HUES64 (cell line): Measurements from ENCODE around the gene ZNF133.
"Not testable (repeated sequence)": the region's sequence is repeated elsewhere in the genome, so short reads cannot be mapped to it uniquely, and the experiment has no call there.

ENCODE experiments used
- H3K27ac ChIP-seq: 2 replicates; pipeline ENCODE4 v1.7.0; 2013; ENCODE audit warnings: low read depth, low read length, inconsistent platforms
- H3K27me3 ChIP-seq: 2 replicates; pipeline ENCODE4 v1.6.1; 2013; ENCODE audit warnings: mild to moderate bottlenecking, low read length; ENCODE audit not compliant: insufficient read depth
- H3K36me3 ChIP-seq: 2 replicates; pipeline ENCODE4 v1.6.1; 2013; ENCODE audit warnings: mild to moderate bottlenecking, low read length; ENCODE audit not compliant: insufficient read depth
- H3K4me1 ChIP-seq: 2 replicates; pipeline ENCODE4 v1.6.1; 2013; ENCODE audit warnings: mild to moderate bottlenecking, low read length, moderate library complexity; ENCODE audit not compliant: insufficient read depth
- H3K4me3 ChIP-seq: 2 replicates; pipeline ENCODE4 v1.5.1; 2013; ENCODE audit warnings: mild to moderate bottlenecking, low read length, moderate library complexity
- H3K9ac ChIP-seq: 2 replicates; pipeline ENCODE4 v1.6.1; 2013; ENCODE audit warnings: mild to moderate bottlenecking, low read depth, low read length
- H3K9me3 ChIP-seq: 2 replicates; pipeline ENCODE4 v1.6.1; 2013; ENCODE audit warnings: low read depth, low read length; ENCODE audit not compliant: insufficient read depth
- WGBS: fragments of 150-250, 120-280 bp; methylation state at CpG from one replicate; pipeline ENCODE4 v1.1.7; 2013; ENCODE audit warnings: missing lambda C conversion rate; 5-methylcytosine and 5-hydroxymethylcytosine counted together

Gene ZNF133

GRCh38 chr20:18316166-18316565 is 27.8 kb downstream of the ZNF133 start:
- H3K4me1 ChIP-seq = no peaks in the 10 kb centered on the region
- no peak overlapping the region for H3K9ac ChIP-seq
- no peaks in the 10 kb centered on the region for H3K27me3 ChIP-seq
- H3K9me3 ChIP-seq = no peaks in the 10 kb centered on the region
- 97% methylated on average over 14 of the region's 15 CpGs for WGBS
- peaks cover 29% of the 10 kb centered on the region for H3K36me3 ChIP-seq
- no peak overlapping the region for H3K27ac ChIP-seq
- no peak overlapping the region for H3K4me3 ChIP-seq

GRCh38 chr20:18321316-18321715 is 33.0 kb downstream of the ZNF133 start:
- Histone ChIP-seq H3K9ac (no peak overlapping the region), H3K27me3 (no peaks in the 10 kb centered on the region), H3K36me3 (peaks cover 11% of the 10 kb centered on the region), H3K27ac (no peak overlapping the region), H3K4me1 (peaks cover 38% of the 10 kb centered on the region), H3K4me3 (no peak overlapping the region), H3K9me3 (no peaks in the 10 kb centered on the region)

GRCh38 chr20:18321976-18322950 is 33.9 kb downstream of the ZNF133 start:
- Histone ChIP-seq H3K36me3 (peaks cover 2% of the 10 kb centered on the region; the same call in 1 of the 2 replicates), H3K9ac (no peak overlapping the region), H3K4me3 (no peak overlapping the region), H3K9me3 (peaks cover 5% of the 10 kb centered on the region), H3K4me1 (peaks cover 38% of the 10 kb centered on the region), H3K27ac (peak overlapping the region; percentile 96; the same call in 1 of the 2 replicates), H3K27me3 (no peaks in the 10 kb centered on the region)
- WGBS = 88% methylated on average over 10 of the region's 10 CpGs

GRCh38 chr20:18323705-18324104 is 35.4 kb downstream of the ZNF133 start:
- H3K27ac ChIP-seq = peak overlapping the region; percentile 96
- H3K27me3 ChIP-seq = no peaks in the 10 kb centered on the region
- H3K4me3 ChIP-seq = peak overlapping the region; percentile 27; the same call in 1 of the 2 replicates
- WGBS = 6% methylated on average over 4 of the region's 4 CpGs
- 0 out of 2 replicates have a peak, but pooled peaks cover 4% of the 10 kb centered on the region for H3K36me3 ChIP-seq
- peak overlapping the region; percentile 61 for H3K9ac ChIP-seq
- peaks cover 38% of the 10 kb centered on the region for H3K4me1 ChIP-seq
- H3K9me3 ChIP-seq = peaks cover 18% of the 10 kb centered on the region

- H3K9ac ChIP-seq = peak overlapping the region; percentile 33
- WGBS = 49% methylated on average over 3 of the region's 3 CpGs
- H3K36me3 ChIP-seq = 0 out of 2 replicates have a peak, but pooled peaks cover 4% of the 10 kb centered on the region
- peak overlapping the region; percentile 96 for H3K27ac ChIP-seq
- no peak overlapping the region for H3K4me3 ChIP-seq
- peaks cover 38% of the 10 kb centered on the region for H3K4me1 ChIP-seq
- H3K9me3 ChIP-seq = peaks cover 20% of the 10 kb centered on the region
- no peaks in the 10 kb centered on the region for H3K27me3 ChIP-seq
Measured at GRCh38 chr20:18324596-18325089, 36.3 kb downstream of the ZNF133 start.

GRCh38 chr20:18326990-18327389 is 38.7 kb downstream of the ZNF133 start:
- H3K9ac ChIP-seq = no peak overlapping the region
- H3K27ac ChIP-seq = no peak overlapping the region
- no peaks in the 10 kb centered on the region for H3K27me3 ChIP-seq
- peaks cover 33% of the 10 kb centered on the region for H3K4me1 ChIP-seq
- H3K36me3 ChIP-seq = 0 out of 2 replicates have a peak, but pooled peaks cover 4% of the 10 kb centered on the region
- H3K9me3 ChIP-seq = peaks cover 32% of the 10 kb centered on the region
- WGBS = 100% methylated on average over 1 of the region's 2 CpGs
- no peak overlapping the region for H3K4me3 ChIP-seq

- peaks cover 42% of the 10 kb centered on the region for H3K9me3 ChIP-seq
- no peaks in the 10 kb centered on the region for H3K27me3 ChIP-seq
- H3K4me3 ChIP-seq = no peak overlapping the region
- H3K9ac ChIP-seq = no peak overlapping the region
- 100% methylated on average over 2 of the region's 2 CpGs for WGBS
- no peaks in the 10 kb centered on the region for H3K4me1 ChIP-seq
- H3K36me3 ChIP-seq = 0 out of 2 replicates have a peak, but pooled peaks cover 4% of the 10 kb centered on the region
- H3K27ac ChIP-seq = no peak overlapping the region
Measured at GRCh38 chr20:18331694-18332093, 43.4 kb downstream of the ZNF133 start.

GRCh38 chr20:18349749-18350148 is 61.4 kb downstream of the ZNF133 start:
- not testable (repeated sequence) for H3K4me3 ChIP-seq, H3K9ac ChIP-seq, H3K27me3 ChIP-seq, H3K27ac ChIP-seq, H3K36me3 ChIP-seq, H3K4me1 ChIP-seq, H3K9me3 ChIP-seq
- WGBS = 64% methylated on average over 3 of the region's 3 CpGs

- peaks cover 9% of the 10 kb centered on the region; the same call in 1 of the 2 replicates for H3K9me3 ChIP-seq
- no peak overlapping the region for H3K9ac ChIP-seq
- no peak overlapping the region for H3K27ac ChIP-seq
- no peaks in the 10 kb centered on the region for H3K36me3 ChIP-seq
- H3K27me3 ChIP-seq = no peaks in the 10 kb centered on the region
- no peaks in the 10 kb centered on the region for H3K4me1 ChIP-seq
- H3K4me3 ChIP-seq = no peak overlapping the region
- 94% methylated on average over 1 of the region's 1 CpG for WGBS
Measured at GRCh38 chr20:18359854-18360253, 71.5 kb downstream of the ZNF133 start.

GRCh38 chr20:18360635-18361034 is 72.3 kb downstream of the ZNF133 start:
- no peak overlapping the region for H3K27ac ChIP-seq
- no peaks in the 10 kb centered on the region for H3K27me3 ChIP-seq
- no peak overlapping the region for H3K4me3 ChIP-seq
- no peaks in the 10 kb centered on the region for H3K4me1 ChIP-seq
- 45% methylated on average over 1 of the region's 1 CpG for WGBS
- H3K36me3 ChIP-seq = no peaks in the 10 kb centered on the region
- no peak overlapping the region for H3K9ac ChIP-seq
- peaks cover 2% of the 10 kb centered on the region; the same call in 1 of the 2 replicates for H3K9me3 ChIP-seq

GRCh38 chr20:18361678-18362077 is 73.4 kb downstream of the ZNF133 start:
- Histone ChIP-seq H3K4me3 (no peak overlapping the region), H3K9me3 (no peaks in the 10 kb centered on the region), H3K4me1 (no peaks in the 10 kb centered on the region), H3K27ac (no peak overlapping the region), H3K27me3 (no peaks in the 10 kb centered on the region), H3K9ac (no peak overlapping the region), H3K36me3 (no peaks in the 10 kb centered on the region)
- WGBS = 89% methylated on average over 1 of the region's 1 CpG
